HepG2 (cell line): ENCODE measurements around the gene ZNF416. TPM values are rescaled to one million over a fixed set of nuclear protein-coding genes. Genes with fewer than 3 reads are reported as not detected.

ENCODE experiments used
- AGO1 ChIP-seq: fragments of 200-400 bp; formaldehyde crosslinking; IDR thresholded peaks from 2 replicates; pipeline ENCODE4 v1.6.1; 2017; ENCODE audit warnings: mild to moderate bottlenecking, low read depth, low read length, moderate library complexity; ENCODE audit not compliant: poor library complexity, severe bottlenecking
- FOXK2 ChIP-seq: fragments of 450-650 bp; IDR thresholded peaks from 2 replicates; pipeline ENCODE4 v1.6.1; 2016
- MTERF4 ChIP-seq: sonication (generic); formaldehyde crosslinking; IDR thresholded peaks from 2 replicates; pipeline ENCODE4 v1.8.0; 2023; ENCODE audit warnings: mild to moderate bottlenecking, missing genetic modification reagents
- PAXIP1 ChIP-seq: sonication (generic); formaldehyde crosslinking; conservative IDR thresholded peaks from 2 replicates; pipeline ENCODE4 v1.4.0; 2020; ENCODE audit warnings: mild to moderate bottlenecking, missing genetic modification reagents, moderate library complexity
- PRDM4 ChIP-seq: sonication (generic); formaldehyde crosslinking; IDR thresholded peaks from 2 replicates; pipeline ENCODE4 v1.9.0; 2021; ENCODE audit warnings: missing genetic modification reagents, borderline replicate concordance
- RXRA ChIP-seq: sonication (generic); formaldehyde crosslinking; IDR thresholded peaks from 2 replicates; pipeline ENCODE4 v1.5.1; 2020; ENCODE audit warnings: missing genetic modification reagents
- SMAD3 ChIP-seq: sonication (generic); formaldehyde crosslinking; IDR thresholded peaks from 2 replicates; pipeline ENCODE4 v1.4.0; 2020; ENCODE audit warnings: missing genetic modification reagents
- SMARCE1 ChIP-seq: fragments of 450-650 bp; IDR thresholded peaks from 2 replicates; pipeline ENCODE4 v1.6.1; 2017; ENCODE audit warnings: borderline replicate concordance
- SOX13 ChIP-seq, 3 experiments: fragments of 450-650 bp in 1 of 3; sonication (generic) in 1 of 3; formaldehyde crosslinking in 1 of 3; IDR thresholded peaks in 2 of 3; conservative IDR thresholded peaks in 1 of 3; 2 replicates each; pipeline versions ENCODE4 v1.5.0 to v1.6.1; 2016 to 2020; ENCODE audit warnings: antibody characterized with exemption in 1 of 3, mild to moderate bottlenecking in 1 of 3, missing compliant biosample characterization in 1 of 3, missing genetic modification reagents in 1 of 3, moderate library complexity in 1 of 3
- ZNF292 ChIP-seq: sonication (generic); formaldehyde crosslinking; IDR thresholded peaks from 2 replicates; pipeline ENCODE4 v1.8.1; 2022; ENCODE audit warnings: mild to moderate bottlenecking, low read depth, missing genetic modification reagents, borderline replicate concordance
- ZNF331 ChIP-seq: sonication (generic); formaldehyde crosslinking; IDR thresholded peaks from 2 replicates; pipeline ENCODE4 v1.4.0; 2020; ENCODE audit warnings: missing genetic modification reagents
- ZNF33A ChIP-seq: sonication (generic); formaldehyde crosslinking; IDR thresholded peaks from 2 replicates; pipeline ENCODE4 v1.5.1; 2020; ENCODE audit warnings: missing genetic modification reagents, mild to moderate bottlenecking, moderate library complexity, borderline replicate concordance
- polyA plus RNA-seq, 8 experiments: library from polyadenylated mRNA; depleted of rRNA in 3 of 8; stranded (reverse) in 7 of 8; unstranded in 1 of 8; fragments of >200 nt; fragmentation: Illumina TruSeq in 4 of 8; extraction: Trizol in 4 of 8; gene quantifications; 2 replicates each; pipeline versions ENCODE4 v1.2.1 to v1.2.3, GENCODE V29; 2011 to 2016; ENCODE audit warnings: low read depth in 4 of 8, missing spikeins in 1 of 8, mixed read lengths in 1 of 8; ENCODE audit not compliant: insufficient read depth in 1 of 8
- total RNA-seq, 5 experiments: library from RNA; depleted of rRNA; stranded (reverse); fragments of >200 nt; fragmentation: Illumina TruSeq; extraction: Trizol; gene quantifications; 2 replicates each; pipeline ENCODE4 v1.2.3, GENCODE V29; 2016; ENCODE audit warnings: low read depth in 1 of 5
- TF ChIP-seq, protein P1 (sequence below): sonication (generic); formaldehyde crosslinking; IDR thresholded peaks from 2 replicates; pipeline ENCODE4 v1.5.1; 2020; ENCODE audit warnings: missing genetic modification reagents, mild to moderate bottlenecking, borderline replicate concordance
- TF ChIP-seq, protein P2 (sequence below): sonication (generic); formaldehyde crosslinking; IDR thresholded peaks from 2 replicates; pipeline ENCODE4 v1.8.1; 2022; ENCODE audit warnings: mild to moderate bottlenecking, missing genetic modification reagents

The ZNF416 gene
- total and polyA plus RNA-seq, 2 of the 13 experiments (the other 11 are each of a cell fraction or from before 2014, with no cell fraction given) = 1.5 to 5.3 TPM

GRCh38 chr19:57599761-57600383, 21.2 kb upstream of the ZNF416 start, which contains the start of gene ZNF530 (continued):
- TF ChIP-seq, protein P1, sequence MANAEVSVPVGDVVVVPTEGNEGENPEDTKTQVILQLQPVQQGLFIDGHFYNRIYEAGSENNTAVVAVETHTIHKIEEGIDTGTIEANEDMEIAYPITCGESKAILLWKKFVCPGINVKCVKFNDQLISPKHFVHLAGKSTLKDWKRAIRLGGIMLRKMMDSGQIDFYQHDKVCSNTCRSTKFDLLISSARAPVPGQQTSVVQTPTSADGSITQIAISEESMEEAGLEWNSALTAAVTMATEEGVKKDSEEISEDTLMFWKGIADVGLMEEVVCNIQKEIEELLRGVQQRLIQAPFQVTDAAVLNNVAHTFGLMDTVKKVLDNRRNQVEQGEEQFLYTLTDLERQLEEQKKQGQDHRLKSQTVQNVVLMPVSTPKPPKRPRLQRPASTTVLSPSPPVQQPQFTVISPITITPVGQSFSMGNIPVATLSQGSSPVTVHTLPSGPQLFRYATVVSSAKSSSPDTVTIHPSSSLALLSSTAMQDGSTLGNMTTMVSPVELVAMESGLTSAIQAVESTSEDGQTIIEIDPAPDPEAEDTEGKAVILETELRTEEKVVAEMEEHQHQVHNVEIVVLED = peak; percentile 92
- TF ChIP-seq PRDM4 (no peak), ZNF292 (no peak), FOXK2 (no peak), SOX13 (IDR thresholded peaks at IDR 0.05) (no peak), SOX13 (CRISPR knock-in tag; conservative IDR thresholded peaks at IDR 0.05 in 1 of 2, IDR thresholded peaks at IDR 0.05 in 1 of 2) (no peak), ZNF331 (CRISPR knock-in tag) (no peak; the same call in 1 of the 2 replicates), SMAD3 (peak; percentile 64), SMARCE1 (no peak), RXRA (CRISPR knock-in tag) (peak; percentile 55), PAXIP1 (no peak), AGO1 (no peak), MTERF4 (CRISPR knock-in tag) (no peak), ZNF33A (CRISPR knock-in tag) (no peak)
- TF ChIP-seq, protein P2, sequence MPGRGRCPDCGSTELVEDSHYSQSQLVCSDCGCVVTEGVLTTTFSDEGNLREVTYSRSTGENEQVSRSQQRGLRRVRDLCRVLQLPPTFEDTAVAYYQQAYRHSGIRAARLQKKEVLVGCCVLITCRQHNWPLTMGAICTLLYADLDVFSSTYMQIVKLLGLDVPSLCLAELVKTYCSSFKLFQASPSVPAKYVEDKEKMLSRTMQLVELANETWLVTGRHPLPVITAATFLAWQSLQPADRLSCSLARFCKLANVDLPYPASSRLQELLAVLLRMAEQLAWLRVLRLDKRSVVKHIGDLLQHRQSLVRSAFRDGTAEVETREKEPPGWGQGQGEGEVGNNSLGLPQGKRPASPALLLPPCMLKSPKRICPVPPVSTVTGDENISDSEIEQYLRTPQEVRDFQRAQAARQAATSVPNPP = no peak
